Subcutaneous adipose tissue (tissue), 4 donors: ENCODE measurements around the gene SCUBE1. TPM values are rescaled to one million over a fixed set of nuclear protein-coding genes. Genes with fewer than 3 reads are reported as not detected.

Experiments
- total RNA-seq, 4 donors: library from RNA; depleted of rRNA; stranded (reverse); fragments of >200 nt; gene quantifications; one replicate each; pipeline ENCODE4 v1.1.0, GENCODE V29; 2016
- TF ChIP-seq, protein P1 (sequence below): fragments of 450-650 bp; IDR thresholded peaks from one replicate; pipeline ENCODE4 v1.5.1; 2016; ENCODE audit warnings: low read depth, mild to moderate bottlenecking, control low read depth, antibody characterized with exemption, moderate library complexity

The SCUBE1 gene
- total RNA-seq, 4 donors from 2014 or later = 0.66 to 4.6 (median 1.7) TPM

DNA sequence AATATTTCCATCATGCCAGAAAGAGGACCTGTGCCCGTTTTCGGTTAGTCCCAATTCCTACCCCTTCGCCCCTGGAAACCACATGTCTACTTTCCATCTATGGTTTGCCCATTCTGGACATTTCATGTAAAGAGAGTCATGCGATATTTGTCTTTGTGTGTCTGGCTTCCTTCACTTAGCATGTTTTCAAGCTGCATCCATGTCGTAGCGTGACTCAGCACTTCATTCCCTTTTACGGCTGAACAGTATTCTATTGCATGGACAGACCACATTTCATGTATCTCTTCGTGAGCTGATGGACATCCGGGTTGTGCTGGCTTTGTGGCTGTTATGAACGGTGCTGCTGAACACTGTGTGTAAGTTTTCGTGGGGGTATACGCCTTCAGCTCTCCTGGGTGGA lies 43.4 kb downstream of the SCUBE1 start:
- TF ChIP-seq, protein P1, sequence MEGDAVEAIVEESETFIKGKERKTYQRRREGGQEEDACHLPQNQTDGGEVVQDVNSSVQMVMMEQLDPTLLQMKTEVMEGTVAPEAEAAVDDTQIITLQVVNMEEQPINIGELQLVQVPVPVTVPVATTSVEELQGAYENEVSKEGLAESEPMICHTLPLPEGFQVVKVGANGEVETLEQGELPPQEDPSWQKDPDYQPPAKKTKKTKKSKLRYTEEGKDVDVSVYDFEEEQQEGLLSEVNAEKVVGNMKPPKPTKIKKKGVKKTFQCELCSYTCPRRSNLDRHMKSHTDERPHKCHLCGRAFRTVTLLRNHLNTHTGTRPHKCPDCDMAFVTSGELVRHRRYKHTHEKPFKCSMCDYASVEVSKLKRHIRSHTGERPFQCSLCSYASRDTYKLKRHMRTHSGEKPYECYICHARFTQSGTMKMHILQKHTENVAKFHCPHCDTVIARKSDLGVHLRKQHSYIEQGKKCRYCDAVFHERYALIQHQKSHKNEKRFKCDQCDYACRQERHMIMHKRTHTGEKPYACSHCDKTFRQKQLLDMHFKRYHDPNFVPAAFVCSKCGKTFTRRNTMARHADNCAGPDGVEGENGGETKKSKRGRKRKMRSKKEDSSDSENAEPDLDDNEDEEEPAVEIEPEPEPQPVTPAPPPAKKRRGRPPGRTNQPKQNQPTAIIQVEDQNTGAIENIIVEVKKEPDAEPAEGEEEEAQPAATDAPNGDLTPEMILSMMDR = no peak

DNA sequence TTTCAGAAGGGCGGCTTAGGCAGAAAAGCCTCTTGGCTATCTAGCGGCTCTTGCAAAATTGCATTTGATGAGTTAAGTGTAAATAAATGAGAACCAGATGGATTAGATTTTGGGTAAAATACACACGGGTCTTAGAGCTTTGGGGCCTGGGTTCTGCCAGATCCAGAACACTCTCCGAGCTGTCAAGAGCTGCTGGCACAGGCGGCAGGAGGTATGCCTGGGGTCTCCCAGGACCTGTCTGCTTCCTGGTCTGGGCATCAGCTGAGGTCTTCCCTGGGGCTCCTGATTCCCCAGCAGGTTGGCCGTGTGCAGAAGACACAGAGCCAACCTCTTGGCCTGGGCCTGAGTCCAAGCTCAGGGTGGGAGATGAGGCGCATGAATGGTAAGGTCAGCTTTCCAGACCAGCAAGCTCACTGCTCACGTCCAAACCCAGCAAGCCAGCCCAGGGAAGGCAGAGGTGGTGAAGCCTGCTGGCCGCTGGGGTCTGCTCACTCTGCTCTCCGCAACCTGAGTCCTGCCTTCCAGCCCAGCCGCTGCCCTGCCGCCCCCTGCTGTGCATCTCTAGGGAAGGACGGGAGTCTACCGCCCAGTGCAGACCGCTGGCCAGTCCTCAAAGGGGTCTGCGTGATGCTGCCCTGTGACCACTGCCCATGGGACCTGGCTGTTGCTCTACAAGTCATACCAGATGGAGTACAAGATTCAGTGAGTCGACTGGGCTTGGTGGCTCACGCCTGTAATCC lies 44.9 kb downstream of the SCUBE1 start:
- TF ChIP-seq, protein P1 = no peak

- TF ChIP-seq, protein P1 = no peak
These were observed 45.7 kb downstream of the SCUBE1 start for GRCh38 chr22:43297270-43298061.

- TF ChIP-seq, protein P1 = no peak
These were observed 46.8 kb downstream of the SCUBE1 start for GRCh38 chr22:43296276-43296902.

GRCh38 chr22:43295660-43296059 lies 47.5 kb downstream of the SCUBE1 start:
- TF ChIP-seq, protein P1 = no peak

DNA sequence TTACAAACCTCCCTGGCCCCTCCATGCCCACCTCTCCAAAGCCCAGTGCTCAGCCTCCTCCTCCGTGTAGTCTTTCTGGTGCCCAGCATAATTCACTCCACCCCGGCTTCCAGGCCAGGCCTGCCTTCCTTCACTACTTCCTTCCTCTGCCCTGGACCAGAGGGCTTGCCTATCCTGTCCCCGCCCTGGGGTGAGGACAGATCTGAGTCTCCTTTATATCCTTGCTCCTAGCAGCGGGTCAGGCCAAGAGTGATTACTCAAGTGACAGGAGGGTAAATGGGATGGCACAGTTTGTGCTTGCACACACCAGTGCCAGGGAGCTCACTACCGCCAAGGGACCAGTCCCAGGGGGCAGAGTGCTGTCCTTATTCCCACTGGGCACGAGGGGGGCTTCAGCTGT lies 48.0 kb downstream of the SCUBE1 start:
- TF ChIP-seq, protein P1 = no peak
